Activated T-helper 1 cell treated with anti-CD3 and anti-CD28 coated beads, Interleukin-2, amount 50 U/mL, for 16 hours (primary cell): ENCODE measurements around the gene CHST5.
"Not testable (repeated sequence)": the region's sequence is repeated elsewhere in the genome, so short reads cannot be mapped to it uniquely, and the experiment has no call there.

ENCODE experiments used
- DNase-seq, 2 donors: peaks; one replicate each; pipeline ENCODE4 v3.0.0-alpha.2; 2020; ENCODE audit warnings: low read depth in 1 of 2, low spot score in 1 of 2

Gene CHST5

DNA sequence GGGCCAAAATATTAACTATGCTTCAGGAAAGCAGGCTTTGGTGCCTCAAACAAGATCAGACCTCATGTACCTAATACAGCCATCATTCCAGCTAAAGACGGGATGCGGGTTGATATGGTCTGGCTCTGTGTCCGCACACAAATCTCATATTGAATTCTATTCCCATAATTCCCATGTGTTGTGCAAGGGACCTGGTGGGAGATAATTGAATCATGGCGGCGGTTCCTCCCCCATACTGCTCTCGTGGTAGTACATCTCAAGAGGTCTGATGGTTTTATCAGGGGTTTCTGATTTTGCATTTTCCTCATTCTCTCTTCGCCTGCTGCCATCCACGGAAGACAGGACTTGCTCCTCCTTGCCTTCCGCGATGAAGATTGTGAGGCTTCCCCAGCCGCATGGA is 21.6 kb downstream of the CHST5 start:
- no peak for DNase-seq

DNA sequence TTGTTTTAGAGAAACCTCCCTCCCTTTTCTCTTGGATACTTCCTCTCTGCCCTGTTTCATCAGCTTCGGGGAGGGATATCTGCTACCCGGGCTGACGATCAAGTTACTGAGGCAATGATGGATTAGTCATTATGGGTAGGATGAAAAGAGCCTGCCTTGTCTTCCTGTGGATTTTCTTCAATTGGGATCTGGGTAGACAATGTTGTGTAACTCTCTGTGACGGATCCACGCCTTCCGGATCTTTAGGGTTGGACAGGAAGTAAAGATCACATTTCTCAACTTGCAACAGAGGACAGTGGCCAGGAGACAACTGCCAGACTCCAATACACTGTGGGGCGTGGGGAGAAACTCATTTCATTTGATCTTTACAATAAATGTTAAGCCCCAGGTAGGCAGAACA is 29.3 kb downstream of the CHST5 start:
- no peak for DNase-seq

DNA sequence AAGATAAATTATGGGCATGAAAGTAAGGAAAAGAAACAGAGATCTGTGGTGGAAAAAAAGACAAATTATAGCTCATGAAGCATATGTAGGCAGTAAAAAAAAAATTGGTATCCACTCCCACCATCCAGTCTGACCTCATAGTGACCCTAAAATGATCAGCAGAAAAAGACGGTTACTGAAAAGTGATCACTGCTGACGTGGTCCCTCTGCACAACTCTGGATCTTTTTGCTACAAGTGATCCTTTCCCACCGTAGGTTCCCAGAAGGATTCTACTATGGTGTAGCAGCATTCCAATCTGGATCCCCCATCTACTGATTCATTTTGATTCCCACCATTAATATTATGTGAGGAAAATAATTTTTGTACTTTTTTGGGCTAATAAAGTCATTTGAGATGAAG is 29.8 kb downstream of the CHST5 start:
- no peak for DNase-seq

DNA sequence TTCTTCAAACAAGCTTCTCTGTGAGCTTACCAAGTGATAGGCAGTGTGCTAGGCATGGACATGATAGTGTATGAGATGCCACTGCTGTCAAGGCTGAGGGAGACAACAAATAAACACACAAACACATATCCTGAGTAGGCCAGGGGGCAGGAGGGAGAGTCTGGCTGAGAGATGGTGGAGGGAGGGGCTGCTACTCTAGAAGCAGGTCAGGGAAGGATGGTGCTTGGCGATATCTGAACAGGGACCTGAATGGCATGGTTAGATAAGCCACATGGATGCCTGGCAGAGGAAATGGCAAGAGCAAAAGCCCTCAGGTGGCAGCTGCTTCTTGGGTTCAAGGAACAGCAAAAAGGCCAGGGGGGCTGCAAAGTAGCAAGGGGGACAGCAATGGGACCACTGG is 32.1 kb downstream of the CHST5 start:
- no peak for DNase-seq

DNA sequence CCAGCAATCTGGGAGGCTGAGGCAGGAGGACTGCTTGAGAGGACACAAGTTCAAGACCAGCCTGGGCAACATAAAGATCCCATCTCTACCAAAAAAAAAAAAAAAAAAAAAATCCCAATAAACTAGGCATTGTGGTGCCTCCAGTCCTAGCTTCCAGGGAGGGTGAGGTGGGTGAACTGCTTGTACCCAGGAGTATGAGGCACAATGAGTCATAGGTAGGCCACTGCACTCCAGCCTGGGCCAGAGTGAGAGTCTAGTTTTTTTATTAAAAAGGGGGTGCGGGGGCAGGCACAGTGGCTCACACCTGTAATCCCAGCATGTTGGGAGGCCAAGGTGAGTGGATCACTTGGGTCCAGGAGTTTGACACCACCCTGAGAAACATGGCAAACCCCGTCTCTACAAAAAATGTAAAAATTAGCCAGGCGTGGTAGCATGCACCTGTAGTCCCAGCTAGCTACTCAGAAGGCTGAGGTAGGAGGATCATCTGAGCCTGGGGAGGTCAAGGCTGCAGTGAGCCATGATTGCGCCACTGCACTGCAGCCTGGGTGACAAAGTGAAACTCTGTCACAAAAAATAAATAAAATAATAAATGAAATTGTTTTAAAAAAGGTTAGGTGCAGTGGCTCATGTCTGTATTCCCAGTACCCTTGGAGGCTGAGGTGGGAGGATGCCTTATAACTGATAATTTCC is 32.8 kb downstream of the CHST5 start:
- no peak for DNase-seq

DNA sequence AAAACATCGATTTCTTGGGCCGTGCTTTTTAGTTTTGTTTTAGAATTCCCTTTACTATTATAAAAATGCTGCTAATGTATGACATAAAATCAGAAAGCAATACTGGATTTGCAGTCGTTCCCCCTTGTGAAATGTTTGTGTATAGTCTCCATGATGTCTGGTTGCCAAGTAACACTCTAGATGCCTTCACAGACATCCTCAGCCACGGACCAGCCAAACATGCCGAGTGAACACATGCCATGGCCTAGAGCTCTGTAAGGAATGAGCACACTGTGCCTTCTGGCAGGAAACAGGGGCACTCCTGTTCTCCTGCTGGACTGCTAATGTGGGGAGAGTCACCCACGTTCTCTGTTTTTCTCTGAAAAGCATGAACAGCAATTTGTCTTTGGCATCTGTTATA is 34.1 kb downstream of the CHST5 start:
- DNase-seq: not testable (repeated sequence)

DNA sequence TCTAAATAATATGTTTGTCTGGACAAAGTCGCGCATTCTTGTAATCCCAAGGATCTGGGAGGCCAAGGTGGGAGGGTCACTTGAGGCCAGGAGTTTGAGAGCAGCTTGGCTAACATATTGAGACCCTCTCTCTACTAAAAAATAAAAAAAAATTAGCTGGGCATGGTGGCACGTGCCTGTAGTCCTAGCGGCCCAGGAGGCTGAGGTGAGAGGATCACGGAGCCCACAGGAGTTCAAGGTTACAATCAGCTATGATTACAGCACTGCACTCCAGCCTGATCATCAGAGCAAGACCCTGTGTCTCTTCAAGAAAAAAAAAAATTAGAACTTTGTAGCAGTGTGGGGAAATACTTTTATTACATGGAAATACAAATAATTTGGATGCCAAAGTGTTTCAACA is 34.5 kb downstream of the CHST5 start:
- no peak for DNase-seq

DNA sequence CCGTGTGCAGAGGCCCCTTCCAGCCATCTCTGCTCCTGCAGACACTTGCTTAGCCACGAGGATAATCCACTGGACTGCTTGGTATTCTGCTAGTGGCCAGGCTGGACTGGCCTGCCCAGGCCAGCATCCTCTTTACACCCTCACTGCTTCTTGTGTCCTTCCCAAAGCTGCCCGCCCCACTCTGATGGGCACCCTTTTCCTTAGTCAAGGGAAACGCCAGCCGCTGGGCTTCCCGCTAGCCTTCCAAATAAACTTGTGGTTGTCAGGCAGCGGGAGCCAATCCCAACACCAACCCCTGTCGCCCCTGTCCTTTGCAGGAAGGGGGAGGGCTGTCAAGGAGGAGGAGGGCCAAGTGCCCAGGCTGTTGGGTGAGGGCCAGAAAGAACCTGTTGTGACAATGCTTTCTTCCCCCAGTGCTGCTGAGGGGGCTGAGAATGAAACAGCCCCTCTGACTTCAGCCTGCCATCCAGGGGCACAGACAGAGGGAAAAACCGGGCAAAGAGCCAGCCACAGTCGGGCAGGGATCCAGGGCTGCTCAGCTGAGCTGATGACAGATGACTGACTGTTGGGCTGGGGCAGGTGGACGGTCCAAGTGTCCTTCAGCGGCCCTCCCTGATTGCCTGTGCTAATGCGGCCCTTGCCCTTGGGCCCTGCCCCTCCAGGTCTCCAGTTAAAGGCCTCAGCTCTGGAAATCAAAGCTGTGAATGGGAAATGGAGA is 37.1 kb downstream of the CHST5 start:
- not testable (repeated sequence) for DNase-seq

DNA sequence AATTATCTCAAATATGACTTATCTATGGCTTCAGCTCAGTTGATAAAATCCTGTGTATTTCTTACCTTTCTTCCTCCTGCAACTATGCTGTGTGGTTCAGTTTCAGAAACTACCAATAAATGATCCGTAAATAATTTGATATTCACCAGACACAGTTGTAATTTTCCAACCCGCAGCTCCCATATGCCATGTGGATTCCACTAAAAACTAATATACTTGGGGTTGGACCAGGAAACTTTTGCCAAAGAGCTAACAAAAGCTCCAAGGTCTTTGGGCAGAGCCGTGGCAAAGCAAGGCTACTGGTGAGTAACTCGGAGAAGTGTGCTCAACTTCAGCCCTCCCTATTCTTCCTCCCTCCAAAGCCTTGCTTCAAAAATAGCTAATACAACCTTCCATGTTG is 38.4 kb downstream of the CHST5 start:
- no peak for DNase-seq

DNA sequence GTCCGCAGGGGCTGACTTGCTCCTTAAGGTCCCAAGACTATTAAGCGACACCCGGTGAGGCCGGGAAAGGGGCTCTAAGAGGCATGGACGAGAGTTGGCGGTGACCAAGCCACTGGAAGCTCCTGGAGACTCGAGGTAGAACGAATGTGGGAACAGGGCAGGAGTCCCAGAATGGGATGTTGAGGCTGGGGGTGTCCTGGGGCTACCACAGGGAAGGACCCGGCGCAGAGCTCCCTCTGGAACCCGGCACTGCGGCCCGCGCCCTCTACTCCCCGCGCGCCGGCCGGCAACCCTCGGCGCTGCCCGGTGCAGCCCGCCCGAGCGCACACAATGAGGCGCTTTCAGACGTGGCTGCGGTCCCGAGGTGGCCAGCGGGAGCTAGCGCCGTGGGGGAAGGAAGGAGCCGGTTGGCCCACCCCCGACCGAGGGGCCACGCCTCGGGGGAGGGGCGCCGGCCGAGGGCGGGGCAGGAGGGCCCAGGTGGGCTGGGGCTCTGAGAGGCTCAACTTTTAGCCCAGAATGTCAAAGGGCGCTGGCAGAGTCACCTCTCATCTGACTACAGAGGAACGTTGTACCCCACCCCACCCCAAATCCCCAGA is 40.7 kb downstream of the CHST5 start, which contains the start of gene CHST6:
Gene CHST6, minus strand, starts transcription at position 366 of the 599 bp plus-strand sequence. CDS start 15,613 bp downstream, outside the sequence.
- DNase-seq: no peak

DNA sequence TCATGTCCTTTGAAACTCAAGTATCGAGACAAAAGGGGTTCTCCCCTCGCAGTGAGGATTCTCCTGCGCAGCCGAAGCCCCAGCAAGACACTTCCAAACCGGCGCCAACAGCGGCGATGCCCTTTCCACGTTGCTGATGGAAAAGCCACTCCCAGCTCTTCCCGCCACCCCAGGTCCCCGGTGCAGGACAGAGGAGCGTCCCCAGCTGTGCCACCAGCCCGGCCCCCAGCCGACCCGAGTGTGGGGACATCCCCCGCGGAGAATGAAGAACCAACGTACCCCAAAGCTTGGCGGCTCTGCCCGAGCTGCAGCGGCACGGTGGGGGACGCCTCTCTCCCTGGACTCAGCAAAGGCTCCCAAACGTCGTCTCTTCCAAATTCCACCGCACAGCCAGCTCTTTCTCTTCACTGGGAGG is 41.2 kb downstream of the CHST5 start:
- DNase-seq: no peak

DNA sequence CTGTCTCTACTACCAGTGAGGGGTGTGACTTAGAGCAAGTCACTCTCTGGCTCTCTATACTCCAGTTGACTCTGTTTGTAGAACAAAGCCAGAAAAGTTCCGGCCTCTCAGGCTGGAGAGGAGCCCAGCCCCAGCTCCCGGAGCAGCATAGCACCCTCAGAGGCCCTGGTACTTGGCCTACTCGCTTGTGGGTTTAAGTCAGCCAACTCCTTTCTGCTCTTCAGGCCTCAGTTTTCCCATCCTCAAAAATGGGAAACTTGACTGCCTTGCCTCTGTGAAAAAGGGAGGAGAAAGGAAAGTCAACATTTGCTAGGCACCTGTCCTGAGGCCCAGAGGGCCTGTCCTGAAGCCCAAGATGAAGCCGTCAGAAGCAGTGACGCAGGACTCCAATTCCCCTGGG is 41.7 kb downstream of the CHST5 start:
- DNase-seq: no peak

DNA sequence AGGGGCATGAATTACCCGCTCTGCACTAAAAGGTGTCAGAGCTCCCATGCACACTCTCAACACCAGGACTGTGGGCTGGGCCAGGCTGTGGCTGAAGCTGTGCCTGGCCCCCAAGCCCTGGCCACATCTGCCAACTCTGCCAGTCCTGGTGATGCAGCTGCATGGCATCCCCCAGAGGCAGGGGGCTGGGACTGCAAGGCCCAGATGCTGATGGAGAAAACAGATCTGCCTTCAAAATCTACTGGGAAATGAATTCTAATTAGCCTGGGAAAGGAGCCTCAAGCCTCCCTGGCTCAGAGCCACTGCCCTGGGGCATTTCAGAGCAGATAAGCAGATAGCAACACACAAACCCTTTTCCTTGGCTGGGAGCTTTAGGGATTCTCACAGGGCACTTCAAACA is 44.0 kb downstream of the CHST5 start:
- DNase-seq: no peak

DNA sequence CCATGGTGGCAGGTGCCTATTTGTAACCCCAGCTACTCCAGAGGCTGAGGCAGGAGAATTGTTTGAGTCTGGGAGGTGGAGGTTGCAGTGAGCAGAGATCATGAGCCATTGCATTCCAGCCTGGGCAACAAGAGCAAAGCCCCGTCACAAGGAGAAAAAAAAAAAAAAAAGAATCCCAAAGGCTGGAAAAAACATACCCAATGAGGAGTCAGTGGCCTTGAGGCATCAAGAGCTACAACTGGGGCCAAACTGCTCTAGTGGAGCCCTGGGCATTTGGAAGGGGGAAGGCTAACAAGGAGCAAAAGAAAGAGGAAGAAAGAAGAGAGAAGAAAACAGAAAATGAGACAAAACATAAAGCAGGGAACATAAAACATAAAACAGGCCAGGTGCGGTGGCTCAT is 47.6 kb downstream of the CHST5 start:
- DNase-seq: no peak

DNA sequence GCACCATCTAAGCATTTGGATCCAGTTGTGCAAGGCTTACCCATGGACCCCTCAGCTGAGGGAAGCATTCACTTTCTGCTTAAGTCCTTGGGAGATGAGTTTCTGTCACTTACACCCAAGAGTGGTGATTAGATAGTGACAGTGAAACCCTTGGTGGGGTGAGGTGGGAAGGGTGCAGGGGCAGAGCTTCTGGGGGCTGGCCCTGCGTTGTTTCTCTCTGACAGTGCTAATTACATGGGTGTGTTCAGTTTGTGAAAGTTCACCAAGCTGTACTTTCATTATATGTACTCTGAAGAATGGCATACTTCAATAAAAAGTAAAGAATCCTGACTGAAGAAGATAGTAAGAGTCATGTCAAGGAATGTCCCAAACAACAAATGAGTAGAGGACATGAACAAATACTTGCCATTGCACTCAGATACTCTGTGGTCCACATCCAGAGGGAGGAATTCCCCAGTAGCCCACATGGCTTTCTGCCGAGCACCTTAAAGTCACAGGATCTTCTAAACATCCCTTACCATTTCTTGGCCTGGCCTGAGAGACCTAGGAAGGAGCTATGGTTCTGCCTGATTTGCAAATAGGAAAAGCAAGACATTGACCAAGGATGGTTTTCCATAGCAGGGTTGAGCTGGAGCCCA is 49.1 kb downstream of the CHST5 start:
- no peak for DNase-seq

DNA sequence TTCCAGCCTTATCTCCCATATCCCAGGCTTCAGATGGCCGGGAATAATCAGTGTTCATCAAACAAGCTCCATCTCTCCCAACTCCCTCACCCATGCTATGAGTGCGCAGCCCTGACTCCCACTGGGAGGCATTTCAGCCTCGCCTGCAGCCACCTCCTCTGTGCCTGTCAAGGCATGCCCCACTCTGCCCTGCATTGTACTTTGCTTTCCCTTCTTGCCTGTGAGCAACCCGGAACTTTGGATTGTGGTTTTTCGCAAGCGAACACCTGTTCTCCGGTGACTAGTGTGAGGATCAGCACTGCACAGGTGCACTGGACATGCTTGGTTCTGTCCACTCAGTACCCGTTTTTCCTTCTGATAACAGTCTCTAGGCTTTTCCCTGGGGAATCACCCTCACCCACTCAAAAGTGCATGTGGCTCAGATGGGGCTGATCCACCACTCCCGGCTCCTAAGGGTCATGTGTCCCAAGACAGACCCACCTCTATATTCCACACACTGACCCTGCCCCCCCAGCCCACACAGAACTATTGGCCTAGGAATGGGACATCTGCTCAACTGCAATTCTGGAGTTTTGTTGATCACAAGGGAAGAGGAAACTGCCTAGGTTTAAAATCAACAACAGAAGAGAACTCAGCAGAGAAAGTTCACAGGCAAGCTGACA is 49.8 kb downstream of the CHST5 start:
- DNase-seq: no peak

DNA sequence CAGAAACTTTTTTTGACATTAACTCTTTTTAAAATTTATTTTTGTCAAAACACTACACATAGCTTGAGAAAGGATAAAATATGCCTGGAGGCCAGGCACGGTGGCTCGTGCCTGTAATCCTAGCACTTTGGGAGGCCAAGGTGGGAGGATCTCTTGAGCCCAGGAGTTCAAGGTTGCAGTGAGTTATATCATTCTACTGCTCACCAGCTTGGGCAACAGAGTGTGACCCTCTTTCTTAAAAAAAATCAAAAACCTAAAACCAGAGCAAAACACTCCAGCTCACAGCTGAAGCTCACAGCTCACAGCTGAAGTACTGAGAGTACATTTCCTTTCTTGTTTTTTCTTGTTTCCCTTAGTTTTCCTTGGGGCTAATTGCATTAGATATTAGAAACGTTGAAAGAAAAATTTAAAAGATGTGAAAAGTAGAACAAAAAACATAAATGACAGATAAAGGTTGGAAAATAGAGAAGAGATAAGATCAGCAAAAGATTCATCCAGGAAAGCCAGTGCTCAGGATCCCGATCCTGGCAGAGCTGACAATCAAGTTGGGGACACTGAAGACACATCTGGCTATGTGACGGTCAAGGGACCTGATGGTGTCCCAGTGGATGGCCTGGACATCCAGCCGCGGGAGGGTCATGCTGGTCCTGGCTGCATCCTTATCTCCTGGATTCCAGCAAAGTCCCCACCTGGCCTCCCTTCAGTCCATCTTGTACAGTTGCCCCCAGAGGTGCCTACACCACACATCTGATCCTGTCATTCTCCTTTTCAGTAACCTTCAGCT is 50.5 kb downstream of the CHST5 start:
- DNase-seq: no peak

DNA sequence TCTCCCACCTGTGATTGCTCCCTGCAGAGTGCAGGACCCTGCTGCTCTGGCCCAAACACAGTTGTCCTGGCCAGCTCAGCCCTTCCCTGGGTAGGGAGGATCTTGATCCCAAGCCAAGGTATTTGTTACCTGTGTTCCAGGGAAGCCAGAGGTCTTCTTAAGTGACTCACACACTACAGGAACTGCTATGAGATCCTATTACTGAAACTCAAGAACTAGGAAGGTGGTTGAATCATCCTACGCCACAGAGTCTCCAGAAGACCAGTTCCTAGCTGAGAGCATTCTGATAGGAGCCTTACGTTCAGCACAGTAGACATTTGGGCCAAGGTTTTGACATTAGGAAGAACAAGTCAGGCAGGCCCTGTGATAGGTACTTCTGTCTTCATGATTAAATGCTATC is 52.7 kb downstream of the CHST5 start:
- no peak for DNase-seq

DNA sequence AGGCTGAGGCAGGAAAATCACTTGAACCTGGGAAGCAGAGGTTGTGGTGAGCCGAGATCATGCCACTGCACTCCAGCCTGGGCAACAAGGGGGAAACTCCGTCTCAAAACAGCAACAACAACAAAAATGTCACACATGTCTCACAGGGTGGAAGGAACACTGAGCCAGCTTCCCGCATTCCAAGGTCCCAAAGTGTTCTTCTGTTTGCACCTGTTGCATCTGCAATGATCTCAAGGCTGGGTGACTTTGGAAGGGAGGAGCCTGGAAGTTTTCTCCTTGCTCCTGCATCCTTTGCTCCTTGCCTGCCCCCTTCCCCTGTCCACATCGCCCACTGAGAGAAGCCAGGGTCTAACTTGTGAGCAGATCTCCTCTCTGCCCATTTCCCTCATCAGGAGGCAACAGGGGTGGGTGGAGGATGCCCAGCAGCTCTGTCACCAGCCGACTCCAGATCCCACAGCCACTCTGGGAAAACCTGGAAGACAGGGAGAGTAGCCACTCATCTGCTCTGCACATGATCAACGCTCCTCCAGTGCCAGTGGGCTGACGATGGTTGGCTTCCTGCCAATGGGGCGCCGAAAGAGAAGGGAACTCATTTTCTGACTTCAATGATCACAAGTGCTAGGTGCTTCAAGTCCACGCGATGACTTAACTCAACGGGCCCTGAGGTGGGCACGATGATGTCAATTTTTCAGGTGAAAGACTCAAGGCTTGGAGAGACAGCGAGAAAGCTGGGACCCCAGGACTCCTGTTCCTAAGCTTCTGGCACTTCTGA is 53.3 kb downstream of the CHST5 start:
- no peak for DNase-seq

DNA sequence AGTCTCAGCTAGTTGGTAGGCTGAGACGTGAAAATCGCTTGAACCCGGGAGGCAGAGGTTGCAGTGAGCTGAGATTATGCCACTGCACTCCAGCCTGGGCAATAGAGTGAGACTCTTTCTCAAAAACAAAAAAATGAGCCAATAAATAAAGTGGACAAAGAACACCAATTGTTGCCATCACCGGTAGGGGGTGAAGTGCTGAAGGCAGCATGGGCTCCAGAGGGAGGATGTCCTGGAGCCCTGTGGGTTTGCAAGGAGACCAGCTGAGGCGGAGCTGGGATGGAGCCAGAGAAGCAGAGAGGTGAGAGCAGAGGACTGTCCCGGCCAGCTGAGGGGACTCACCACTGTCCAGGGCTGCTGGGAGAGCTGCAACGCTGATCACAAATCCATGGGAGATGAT is 54.4 kb downstream of the CHST5 start:
- no peak for DNase-seq
